SU-DHL-6 (cell line): ENCODE data around the gene CACNA1C.

Experiments
- H2AFZ ChIP-seq: fragments of 200-600 bp; sonication (generic); 2 replicates; pipeline ENCODE4 v1.6.1; 2014; ENCODE audit warnings: low read depth, mild to moderate bottlenecking, moderate library complexity, mixed read lengths, antibody characterized with exemption, low read length; ENCODE audit not compliant: severe bottlenecking
- H3F3A ChIP-seq: fragments of 200-600 bp; shearing (Covaris generic); 2 replicates; pipeline ENCODE4 v1.6.0; 2016; ENCODE audit warnings: antibody characterized with exemption, mild to moderate bottlenecking; ENCODE audit not compliant: insufficient read depth
- H3K27ac ChIP-seq: fragments of 200-600 bp; sonication (generic); 2 replicates; pipeline ENCODE4 v1.5.1; 2016; ENCODE audit warnings: low read depth, mild to moderate bottlenecking, low read length, moderate library complexity, mixed read lengths
- H3K27me3 ChIP-seq: fragments of 200-600 bp; sonication (generic), shearing (Covaris generic); 2 replicates; pipeline ENCODE4 v1.6.0; 2014; ENCODE audit warnings: mild to moderate bottlenecking, low read length
- H3K36me3 ChIP-seq: fragments of 200-600 bp; sonication (generic); 2 replicates; pipeline ENCODE4 v1.6.1; 2014; ENCODE audit warnings: mild to moderate bottlenecking, low read length, mixed read lengths
- H3K4me2 ChIP-seq: fragments of 300-600, 200-600 bp; shearing (Covaris generic), sonication (generic); 2 replicates; pipeline ENCODE4 v1.6.0; 2014; ENCODE audit warnings: low read length, low read depth, mild to moderate bottlenecking; ENCODE audit not compliant: poor library complexity, severe bottlenecking
- H3K4me3 ChIP-seq: fragments of 200-600 bp; sonication (generic); 2 replicates; pipeline ENCODE4 v1.5.1; 2014; ENCODE audit warnings: antibody characterized with exemption, low read length, mild to moderate bottlenecking, mixed read lengths; ENCODE audit not compliant: insufficient read depth, poor library complexity, severe bottlenecking
- H3K79me2 ChIP-seq: fragments of 200-600 bp; sonication (generic); 2 replicates; pipeline ENCODE4 v1.6.1; 2014; ENCODE audit warnings: mild to moderate bottlenecking, low read length, moderate library complexity; ENCODE audit not compliant: insufficient read depth
- H3K9ac ChIP-seq: fragments of 200-600 bp; sonication (generic); 2 replicates; pipeline ENCODE4 v1.7.0; 2014; ENCODE audit warnings: mild to moderate bottlenecking, low read length
- H3K9me2 ChIP-seq: fragments of 200-600 bp; sonication (generic); replicated peaks from 2 replicates; pipeline ENCODE4 v1.6.1; 2014; ENCODE audit warnings: low read length; ENCODE audit not compliant: insufficient read depth
- H3K9me3 ChIP-seq: fragments of 200-600 bp; sonication (generic); 2 replicates; pipeline ENCODE4 v1.6.1; 2014; ENCODE audit warnings: low read length, mixed read lengths; ENCODE audit not compliant: insufficient read depth
- H4K20me1 ChIP-seq: fragments of 200-600 bp; sonication (generic); 2 replicates; pipeline ENCODE4 v1.6.1; 2014; ENCODE audit warnings: low read depth, mild to moderate bottlenecking, antibody characterized with exemption, low read length, moderate library complexity, mixed read lengths
- CTCF ChIP-seq: fragments of 200-600 bp; sonication (generic); IDR thresholded peaks from one replicate; pipeline ENCODE4 v1.5.1; 2017; ENCODE audit warnings: antibody characterized with exemption, mild to moderate bottlenecking, low read length, moderate library complexity; ENCODE audit not compliant: insufficient read depth, poor library complexity, severe bottlenecking
- EZH2phosphoT487 ChIP-seq: fragments of 200-600 bp; sonication (generic), shearing (Covaris generic); conservative IDR thresholded peaks from 2 replicates; pipeline ENCODE4 v1.6.1; 2018; ENCODE audit warnings: mild to moderate bottlenecking, antibody characterized with exemption, low read length, moderate library complexity, mixed read lengths

CACNA1C gene

DNA sequence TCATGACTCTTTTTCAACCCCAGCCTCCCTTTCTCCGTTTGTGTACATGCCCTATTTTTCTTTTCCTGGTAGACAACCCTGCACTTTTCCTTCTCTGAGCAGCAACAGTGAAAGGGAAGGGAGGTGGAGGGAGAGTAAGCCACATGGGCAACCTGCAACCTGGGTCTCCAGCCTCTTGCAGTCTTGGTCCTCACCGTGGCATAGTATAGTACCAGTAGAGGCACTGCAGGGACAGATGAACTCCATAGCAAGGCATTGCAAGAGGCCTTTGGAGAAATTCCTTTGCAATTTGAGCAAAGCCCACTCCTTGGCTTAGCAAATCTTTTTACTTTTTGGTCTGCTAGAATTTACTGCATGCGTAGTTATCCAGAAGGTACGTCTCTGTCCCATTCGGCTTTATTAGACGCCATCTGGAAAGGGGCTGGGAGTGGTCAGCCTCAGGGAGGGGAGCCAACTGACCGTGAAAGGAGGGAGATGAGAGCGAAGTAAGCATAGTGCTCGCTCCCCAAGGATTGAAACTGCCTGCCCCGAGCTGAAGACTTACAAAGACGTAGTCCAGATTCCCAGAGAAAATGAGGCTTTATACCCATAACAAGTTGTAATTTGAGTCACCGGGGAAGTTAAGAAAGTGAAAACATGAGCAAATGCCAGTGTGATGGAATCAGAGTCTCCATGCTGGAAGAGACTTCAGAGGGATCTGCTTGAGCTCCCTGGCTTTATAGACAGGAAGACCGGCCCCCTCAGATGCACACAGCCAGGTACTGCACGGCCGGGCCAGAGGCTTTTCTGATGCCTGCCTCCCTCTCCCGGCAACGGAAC is 332.0 kb downstream of the CACNA1C start:
- Histone ChIP-seq H3K36me3 (no peaks in the 10 kb centered on the region), H3K4me2 (no peak overlapping the region), H3K27me3 (no peaks in the 10 kb centered on the region), H3K4me3 (no peak overlapping the region), H4K20me1 (no peaks in the 10 kb centered on the region), H3K79me2 (no peaks in the 10 kb centered on the region), H3K27ac (no peak overlapping the region), H3F3A (no peaks in the 10 kb centered on the region), H3K9me3 (no peaks in the 10 kb centered on the region), H2AFZ (no peak overlapping the region), H3K9ac (no peak overlapping the region), H3K9me2 (no peaks in the 10 kb centered on the region)
- TF ChIP-seq EZH2phosphoT487 (no peak), CTCF (no peak)

- no peaks in the 10 kb centered on the region for H3K79me2 ChIP-seq
- H3K4me3 ChIP-seq: no peak overlapping the region
- H3K27me3 ChIP-seq: no peaks in the 10 kb centered on the region
- H3F3A ChIP-seq: no peaks in the 10 kb centered on the region
- no peak overlapping the region for H2AFZ ChIP-seq
- H4K20me1 ChIP-seq: no peaks in the 10 kb centered on the region
- no peak overlapping the region for H3K4me2 ChIP-seq
- no peaks in the 10 kb centered on the region for H3K9me2 ChIP-seq
- TF ChIP-seq CTCF: no peak
- no peak for TF ChIP-seq EZH2phosphoT487
- no peaks in the 10 kb centered on the region for H3K9me3 ChIP-seq
- H3K36me3 ChIP-seq: no peaks in the 10 kb centered on the region
- no peak overlapping the region for H3K9ac ChIP-seq
- no peak overlapping the region for H3K27ac ChIP-seq
These were observed 332.7 kb downstream of the CACNA1C start for GRCh38 chr12:2385529-2385928.

DNA sequence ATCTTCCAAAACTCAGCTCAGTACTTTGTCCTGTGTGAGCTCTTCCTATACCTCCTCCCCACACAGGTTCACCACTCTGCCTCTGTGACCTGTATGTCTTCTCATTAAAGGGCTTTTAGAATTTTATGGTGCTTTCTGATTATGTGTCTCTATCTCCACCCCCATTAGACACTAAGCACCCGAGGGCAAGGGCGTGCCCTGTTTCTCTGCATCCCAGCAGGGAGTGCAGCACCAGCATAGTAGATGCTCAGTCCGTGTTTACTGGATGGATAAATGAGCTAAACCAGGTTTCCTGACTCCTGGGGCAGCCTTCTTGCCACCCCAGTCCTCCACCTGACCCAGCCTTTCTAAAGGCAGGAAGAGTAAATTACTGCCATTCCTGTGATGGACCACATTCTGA is 333.8 kb downstream of the CACNA1C start:
- no peaks in the 10 kb centered on the region for H3K79me2 ChIP-seq
- no peaks in the 10 kb centered on the region for H3F3A ChIP-seq
- no peak overlapping the region for H3K4me2 ChIP-seq
- TF ChIP-seq CTCF (no peak), EZH2phosphoT487 (no peak)
- no peak overlapping the region for H3K9ac ChIP-seq
- no peak overlapping the region for H2AFZ ChIP-seq
- no peaks in the 10 kb centered on the region for H4K20me1 ChIP-seq
- no peaks in the 10 kb centered on the region for H3K9me2 ChIP-seq
- H3K27me3 ChIP-seq: no peaks in the 10 kb centered on the region
- no peak overlapping the region for H3K4me3 ChIP-seq
- no peak overlapping the region for H3K27ac ChIP-seq
- no peaks in the 10 kb centered on the region for H3K9me3 ChIP-seq
- H3K36me3 ChIP-seq: no peaks in the 10 kb centered on the region
